Mammary epithelial cell (primary cell): Measurements from ENCODE around the gene MEX3B.

Experiments
- EZH2 ChIP-seq: IDR thresholded peaks from 2 replicates; pipeline ENCODE4 v1.6.1; 2012; ENCODE audit warnings: low read length, inconsistent platforms, borderline replicate concordance
- TF ChIP-seq, protein P1 (sequence below), 2 donors: IDR thresholded peaks in 1 of 2; conservative IDR thresholded peaks in 1 of 2; 2 replicates each; pipeline ENCODE4 v1.5.1; 2011 to 2012; ENCODE audit warnings: inconsistent platforms in 2 of 2, low read length in 2 of 2, mild to moderate bottlenecking in 2 of 2, control low read depth in 1 of 2, low read depth in 1 of 2; ENCODE audit not compliant: insufficient read depth in 1 of 2; ENCODE audit errors: extremely low read depth in 1 of 2

DNA sequence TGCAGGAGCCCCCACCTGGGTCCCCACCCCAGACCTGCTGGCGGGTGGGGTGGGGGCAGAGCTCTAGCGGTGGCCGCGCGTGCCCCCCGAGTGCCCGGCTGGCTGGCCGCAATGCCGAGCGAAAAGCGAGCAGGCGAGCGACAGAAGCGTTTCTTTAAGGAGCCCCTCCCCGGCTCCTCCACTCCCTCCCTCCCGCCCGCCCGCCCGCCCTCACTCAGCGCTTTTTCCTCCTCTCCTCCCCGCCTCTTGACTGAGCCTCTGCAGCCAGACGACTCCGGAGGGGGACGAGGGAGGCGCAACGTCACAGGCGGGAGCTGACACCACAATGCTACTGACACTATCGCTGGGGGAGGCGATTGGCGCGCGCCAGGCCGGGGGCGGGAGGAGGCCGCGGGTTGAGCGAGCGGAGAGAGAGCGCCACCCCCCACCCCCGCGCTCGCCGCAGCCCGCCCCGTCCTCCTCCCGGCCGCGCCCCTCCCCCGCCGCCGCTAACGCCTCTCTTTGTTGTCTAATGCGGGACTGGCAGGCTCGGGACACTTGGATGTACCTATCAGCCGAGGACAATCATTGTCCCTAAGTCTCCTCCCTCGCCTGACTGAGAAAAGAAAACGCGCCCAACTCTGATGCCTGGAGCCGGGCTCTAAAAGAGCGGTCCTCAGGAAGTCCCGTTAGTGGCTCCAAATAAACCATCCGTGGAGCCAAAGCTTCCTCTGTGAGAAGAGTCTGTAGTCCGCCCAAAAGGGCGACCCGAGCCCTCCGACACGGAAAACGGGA, at the start of gene MEX3B:
- TF ChIP-seq, protein P1, sequence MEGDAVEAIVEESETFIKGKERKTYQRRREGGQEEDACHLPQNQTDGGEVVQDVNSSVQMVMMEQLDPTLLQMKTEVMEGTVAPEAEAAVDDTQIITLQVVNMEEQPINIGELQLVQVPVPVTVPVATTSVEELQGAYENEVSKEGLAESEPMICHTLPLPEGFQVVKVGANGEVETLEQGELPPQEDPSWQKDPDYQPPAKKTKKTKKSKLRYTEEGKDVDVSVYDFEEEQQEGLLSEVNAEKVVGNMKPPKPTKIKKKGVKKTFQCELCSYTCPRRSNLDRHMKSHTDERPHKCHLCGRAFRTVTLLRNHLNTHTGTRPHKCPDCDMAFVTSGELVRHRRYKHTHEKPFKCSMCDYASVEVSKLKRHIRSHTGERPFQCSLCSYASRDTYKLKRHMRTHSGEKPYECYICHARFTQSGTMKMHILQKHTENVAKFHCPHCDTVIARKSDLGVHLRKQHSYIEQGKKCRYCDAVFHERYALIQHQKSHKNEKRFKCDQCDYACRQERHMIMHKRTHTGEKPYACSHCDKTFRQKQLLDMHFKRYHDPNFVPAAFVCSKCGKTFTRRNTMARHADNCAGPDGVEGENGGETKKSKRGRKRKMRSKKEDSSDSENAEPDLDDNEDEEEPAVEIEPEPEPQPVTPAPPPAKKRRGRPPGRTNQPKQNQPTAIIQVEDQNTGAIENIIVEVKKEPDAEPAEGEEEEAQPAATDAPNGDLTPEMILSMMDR (conservative IDR thresholded peaks at IDR 0.05 in 1 of 2, IDR thresholded peaks at IDR 0.05 in 1 of 2; ENCODE audit: extremely low read depth in 1 of 2, insufficient read depth in 1 of 2, low read depth in 1 of 2, low read length in 2 of 2) = no peak
- no peak for TF ChIP-seq EZH2
